Measurements from ENCODE around the gene STARD5. TPM values are rescaled to one million over a fixed set of nuclear protein-coding genes. Genes with fewer than 3 reads are reported as not detected.
"Not testable (repeated sequence)": the region's sequence is repeated elsewhere in the genome, so short reads cannot be mapped to it uniquely, and the experiment has no call there.

Gene STARD5
- total RNA-seq, 4 donors from 2014 or later, result 37.8 to 39.6 (median 38.7) TPM

GRCh38 chr15:81351651-81352050 is 27.7 kb upstream of the STARD5 start:
- no peak for DNase-seq
- no peak overlapping the region for H3K4me3 ChIP-seq
- TF ChIP-seq CTCF (IDR thresholded peaks at IDR 0.05) (no peak), POLR2A (IDR thresholded peaks at IDR 0.05) (no peak)

DNA sequence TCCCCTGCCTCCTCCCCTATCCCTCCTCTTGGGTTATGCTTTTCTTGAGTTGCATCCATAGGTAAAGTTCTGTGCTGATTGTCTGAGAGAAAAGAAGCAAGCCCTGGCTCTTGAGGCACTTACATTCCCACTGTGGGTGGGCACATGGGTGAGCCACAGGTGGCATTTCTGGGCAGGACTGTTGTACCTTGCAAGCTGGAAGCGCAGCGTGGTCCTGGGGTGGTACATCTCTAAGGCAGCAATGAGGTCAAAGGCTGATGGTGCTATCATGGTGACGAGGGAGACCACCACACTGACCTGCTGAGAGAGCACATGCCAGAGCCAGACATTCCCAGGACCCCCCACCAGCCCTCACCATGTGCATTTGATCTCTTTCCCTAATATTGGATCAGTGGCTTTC is 25.3 kb upstream of the STARD5 start:
- Histone ChIP-seq H3K4me3 (no peak overlapping the region), H3K36me3 (no peaks in the 10 kb centered on the region), H3K9me3 (no peaks in the 10 kb centered on the region), H3K4me1 (no peaks in the 10 kb centered on the region), H3K27ac (no peak overlapping the region), H3K27me3 (no peaks in the 10 kb centered on the region)
- DNase-seq, result no peak
- TF ChIP-seq POLR2A (IDR thresholded peaks at IDR 0.05) (no peak), CTCF (IDR thresholded peaks at IDR 0.05) (no peak)

More at GRCh38 chr15:81351651-81352050, 27.7 kb upstream of the STARD5 start:
- Histone ChIP-seq H3K4me1 (no peaks in the 10 kb centered on the region), H3K27me3 (no peaks in the 10 kb centered on the region), H3K27ac (no peak overlapping the region), H3K9me3 (no peaks in the 10 kb centered on the region), H3K36me3 (no peaks in the 10 kb centered on the region)

DNA sequence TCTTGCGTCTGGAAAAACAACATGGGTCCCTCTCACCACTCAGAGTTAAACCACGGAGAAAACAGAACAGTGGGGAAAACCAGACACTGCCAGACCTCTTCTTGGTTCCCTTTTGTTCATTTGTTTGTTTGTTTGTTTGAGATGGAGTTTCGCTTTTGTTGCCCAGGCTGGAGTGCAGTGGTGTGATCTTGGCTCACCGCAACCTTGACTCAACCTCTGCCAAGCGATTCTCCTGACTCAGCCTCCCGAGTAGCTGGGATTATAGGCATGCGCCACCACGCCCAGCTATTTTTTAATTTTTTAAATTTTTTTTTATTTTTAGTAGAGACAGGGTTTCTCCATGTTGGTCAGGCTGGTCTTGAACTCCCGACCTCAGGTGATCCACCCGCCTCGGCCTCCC is 24.8 kb upstream of the STARD5 start:
- H3K27me3 ChIP-seq, H3K36me3 ChIP-seq, H3K4me3 ChIP-seq, DNase-seq, H3K9me3 ChIP-seq, H3K4me1 ChIP-seq, H3K27ac ChIP-seq: not testable (repeated sequence)

DNA sequence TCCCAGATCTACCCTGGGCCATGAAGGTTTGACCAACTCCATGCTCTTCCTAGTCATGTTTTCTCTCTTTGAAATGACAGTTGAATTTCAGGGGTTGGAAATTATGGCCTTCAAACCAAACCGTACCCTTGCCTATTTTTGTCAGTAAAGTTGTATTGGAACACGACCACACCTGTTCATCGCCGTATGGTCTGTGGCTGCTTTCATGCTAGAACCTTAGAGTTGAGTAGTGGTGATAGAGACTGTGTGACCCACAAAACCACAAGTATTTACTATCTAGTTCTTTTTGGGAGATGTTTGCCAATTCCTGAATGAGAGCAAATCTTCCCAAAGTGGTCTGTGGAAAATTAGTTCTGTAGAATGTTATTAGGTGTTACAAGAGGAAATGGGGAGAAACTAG is 24.0 kb upstream of the STARD5 start:
- TF ChIP-seq CTCF (IDR thresholded peaks at IDR 0.05), result no peak
- no peak for TF ChIP-seq POLR2A (IDR thresholded peaks at IDR 0.05)
- no peak overlapping the region for H3K4me3 ChIP-seq
- H3K27ac ChIP-seq, result no peak overlapping the region
- no peaks in the 10 kb centered on the region for H3K27me3 ChIP-seq
- no peaks in the 10 kb centered on the region for H3K4me1 ChIP-seq
- H3K9me3 ChIP-seq, result no peaks in the 10 kb centered on the region
- no peaks in the 10 kb centered on the region for H3K36me3 ChIP-seq
- DNase-seq, result no peak

GRCh38 chr15:81346611-81347010 is 22.7 kb upstream of the STARD5 start:
- H3K27ac ChIP-seq, result no peak overlapping the region
- no peak for TF ChIP-seq CTCF (IDR thresholded peaks at IDR 0.05)
- TF ChIP-seq POLR2A (IDR thresholded peaks at IDR 0.05), result no peak
- no peaks in the 10 kb centered on the region for H3K4me1 ChIP-seq
- DNase-seq, result no peak
- H3K36me3 ChIP-seq, result no peaks in the 10 kb centered on the region
- no peaks in the 10 kb centered on the region for H3K9me3 ChIP-seq
- no peak overlapping the region for H3K4me3 ChIP-seq
- H3K27me3 ChIP-seq, result no peaks in the 10 kb centered on the region

- H3K4me3 ChIP-seq, result no peak overlapping the region
- H3K27me3 ChIP-seq, result no peaks in the 10 kb centered on the region
- H3K9me3 ChIP-seq, result no peaks in the 10 kb centered on the region
- no peaks in the 10 kb centered on the region for H3K4me1 ChIP-seq
- H3K36me3 ChIP-seq, result no peaks in the 10 kb centered on the region
- TF ChIP-seq POLR2A (IDR thresholded peaks at IDR 0.05) (no peak), CTCF (IDR thresholded peaks at IDR 0.05) (no peak)
- DNase-seq, result no peak
- no peak overlapping the region for H3K27ac ChIP-seq
Measured at GRCh38 chr15:81343371-81343770, 19.4 kb upstream of the STARD5 start.

Measured in Peyer's patch (tissue), 4 donors.